Brain microvascular endothelial cell (primary cell): ENCODE measurements around the gene ZFAND3.

Source experiments
- DNase-seq: peaks from one replicate; pipeline ENCODE4 v3.0.0-alpha.2; 2020
- H3K27ac ChIP-seq: fragments of 250-450 bp; sonication (Bioruptor Pico); 2 replicates; pipeline ENCODE4 v1.5.1; 2020; ENCODE audit warnings: mild to moderate bottlenecking, moderate library complexity
- H3K27me3 ChIP-seq: fragments of 250-450 bp; sonication (Bioruptor Pico); replicated peaks from 2 replicates; pipeline ENCODE4 v1.5.1; 2020; ENCODE audit warnings: mild to moderate bottlenecking
- H3K36me3 ChIP-seq: fragments of 250-450 bp; sonication (Bioruptor Pico); replicated peaks from 2 replicates; pipeline ENCODE4 v1.5.1; 2020; ENCODE audit warnings: mild to moderate bottlenecking
- H3K4me3 ChIP-seq: 2 replicates; pipeline ENCODE4 v1.5.1; 2011; ENCODE audit warnings: low read depth, mild to moderate bottlenecking, control low read depth, low read length, moderate library complexity
- in situ Hi-C: cut with HindIII; loops from 2 replicates; pipeline ENCODE4 v1.10.0; 2017; ENCODE audit warnings: low sequenced_read_pairs, low pct_ligation_motif_present
- TF ChIP-seq, protein P1 (sequence below): IDR thresholded peaks from 2 replicates; pipeline ENCODE4 v1.5.1; 2011; ENCODE audit warnings: low read depth, mild to moderate bottlenecking, moderate library complexity, low read length, control low read depth, inconsistent platforms; ENCODE audit errors: missing control alignments

ZFAND3 gene

GRCh38 chr6:37858363-37858762 lies 38.8 kb downstream of the ZFAND3 start:
- in situ Hi-C loops: no loop called here
- H3K27ac ChIP-seq: no peak overlapping the region
- TF ChIP-seq, protein P1, sequence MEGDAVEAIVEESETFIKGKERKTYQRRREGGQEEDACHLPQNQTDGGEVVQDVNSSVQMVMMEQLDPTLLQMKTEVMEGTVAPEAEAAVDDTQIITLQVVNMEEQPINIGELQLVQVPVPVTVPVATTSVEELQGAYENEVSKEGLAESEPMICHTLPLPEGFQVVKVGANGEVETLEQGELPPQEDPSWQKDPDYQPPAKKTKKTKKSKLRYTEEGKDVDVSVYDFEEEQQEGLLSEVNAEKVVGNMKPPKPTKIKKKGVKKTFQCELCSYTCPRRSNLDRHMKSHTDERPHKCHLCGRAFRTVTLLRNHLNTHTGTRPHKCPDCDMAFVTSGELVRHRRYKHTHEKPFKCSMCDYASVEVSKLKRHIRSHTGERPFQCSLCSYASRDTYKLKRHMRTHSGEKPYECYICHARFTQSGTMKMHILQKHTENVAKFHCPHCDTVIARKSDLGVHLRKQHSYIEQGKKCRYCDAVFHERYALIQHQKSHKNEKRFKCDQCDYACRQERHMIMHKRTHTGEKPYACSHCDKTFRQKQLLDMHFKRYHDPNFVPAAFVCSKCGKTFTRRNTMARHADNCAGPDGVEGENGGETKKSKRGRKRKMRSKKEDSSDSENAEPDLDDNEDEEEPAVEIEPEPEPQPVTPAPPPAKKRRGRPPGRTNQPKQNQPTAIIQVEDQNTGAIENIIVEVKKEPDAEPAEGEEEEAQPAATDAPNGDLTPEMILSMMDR: no peak
- DNase-seq: no peak
- no peaks in the 10 kb centered on the region for H3K27me3 ChIP-seq
- no peaks in the 10 kb centered on the region for H3K36me3 ChIP-seq
- no peak overlapping the region for H3K4me3 ChIP-seq

DNA sequence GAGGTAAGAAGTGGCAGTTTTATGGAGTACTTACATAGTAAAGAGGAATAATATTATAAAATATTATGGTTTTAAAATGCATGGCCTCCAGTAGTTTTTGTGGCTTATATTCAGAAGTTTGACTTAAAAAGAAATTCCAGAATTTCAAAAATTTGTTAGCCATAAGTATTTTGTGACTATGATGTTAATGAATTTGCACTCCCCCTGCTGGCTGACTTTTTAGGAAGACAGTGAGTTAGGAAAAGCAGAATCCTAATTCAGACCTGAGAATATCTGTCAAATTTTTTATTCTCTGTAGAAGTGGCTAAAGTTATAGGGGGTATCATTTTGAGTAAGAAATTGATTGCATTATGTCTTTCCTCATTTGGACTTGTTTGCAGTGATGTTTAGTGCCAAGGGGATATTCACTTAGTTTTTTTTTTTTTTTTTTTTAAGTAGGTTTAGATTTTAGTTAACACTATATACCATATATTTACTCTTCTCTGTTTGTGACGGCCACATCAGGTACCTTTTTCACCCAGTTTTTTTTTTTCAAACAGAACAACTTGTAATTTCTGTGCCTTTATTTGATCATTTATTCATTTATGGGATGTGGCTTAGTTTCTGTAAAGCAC lies 40.8 kb downstream of the ZFAND3 start:
- H3K4me3 ChIP-seq: no peak overlapping the region
- TF ChIP-seq, protein P1: peak; percentile 61
- in situ Hi-C loops: no loop called here
- peak; percentile 47 for DNase-seq
- H3K27ac ChIP-seq: no peak overlapping the region
- H3K36me3 ChIP-seq: no peaks in the 10 kb centered on the region
- no peaks in the 10 kb centered on the region for H3K27me3 ChIP-seq

DNA sequence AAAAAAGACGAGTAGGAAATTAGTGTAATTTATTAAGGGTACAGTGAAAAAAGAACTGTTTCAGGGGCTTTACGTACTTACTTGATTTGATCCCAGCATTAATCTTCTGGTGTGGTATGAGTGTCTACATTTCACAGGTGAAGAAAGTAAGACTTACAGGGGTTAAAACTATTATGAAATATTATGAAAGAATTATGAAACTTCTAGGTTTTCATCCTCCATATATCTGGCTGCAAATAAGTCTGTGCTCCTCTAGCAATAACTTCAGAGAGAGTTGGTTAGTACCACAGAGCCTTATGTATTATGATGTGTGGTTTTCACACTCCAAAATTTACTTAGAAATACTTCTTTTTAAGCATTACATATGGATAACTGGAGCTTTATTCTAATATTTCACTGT lies 41.9 kb downstream of the ZFAND3 start:
- Histone ChIP-seq H3K27ac (no peak overlapping the region), H3K4me3 (no peak overlapping the region), H3K36me3 (no peaks in the 10 kb centered on the region), H3K27me3 (no peaks in the 10 kb centered on the region)
- no peak for DNase-seq
- TF ChIP-seq, protein P1: no peak
- in situ Hi-C loops: no loop called here

DNA sequence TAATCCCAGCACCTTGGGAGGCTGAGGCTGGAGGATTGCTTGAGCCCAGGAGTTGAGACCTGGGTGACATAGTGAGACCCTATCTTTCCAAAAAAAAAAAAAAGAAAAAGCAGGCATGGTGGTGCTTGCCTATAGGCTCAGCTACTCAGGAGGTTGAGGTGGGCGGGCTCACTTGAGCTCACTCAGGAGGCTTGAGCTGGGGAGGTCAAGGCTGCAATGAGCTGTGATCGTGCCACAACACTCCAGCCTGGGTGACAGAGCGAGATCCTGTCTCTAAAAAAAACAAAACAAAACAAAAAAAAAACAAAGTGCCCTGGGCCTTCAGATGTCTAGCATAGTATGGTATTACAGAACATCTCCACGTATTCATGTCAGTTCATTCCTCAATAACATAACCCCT lies 42.9 kb downstream of the ZFAND3 start:
- TF ChIP-seq, protein P1: no peak
- no peak overlapping the region for H3K4me3 ChIP-seq
- H3K27me3 ChIP-seq: no peaks in the 10 kb centered on the region
- no peak overlapping the region for H3K27ac ChIP-seq
- peak; percentile 47 for DNase-seq
- no peaks in the 10 kb centered on the region for H3K36me3 ChIP-seq
- in situ Hi-C loops: no loop called here

GRCh38 chr6:37862992-37863391 lies 43.5 kb downstream of the ZFAND3 start:
- H3K36me3 ChIP-seq: no peaks in the 10 kb centered on the region
- no peaks in the 10 kb centered on the region for H3K27me3 ChIP-seq
- H3K27ac ChIP-seq: no peak overlapping the region
- TF ChIP-seq, protein P1: no peak
- H3K4me3 ChIP-seq: no peak overlapping the region
- in situ Hi-C loops: no loop called here
- no peak for DNase-seq

DNA sequence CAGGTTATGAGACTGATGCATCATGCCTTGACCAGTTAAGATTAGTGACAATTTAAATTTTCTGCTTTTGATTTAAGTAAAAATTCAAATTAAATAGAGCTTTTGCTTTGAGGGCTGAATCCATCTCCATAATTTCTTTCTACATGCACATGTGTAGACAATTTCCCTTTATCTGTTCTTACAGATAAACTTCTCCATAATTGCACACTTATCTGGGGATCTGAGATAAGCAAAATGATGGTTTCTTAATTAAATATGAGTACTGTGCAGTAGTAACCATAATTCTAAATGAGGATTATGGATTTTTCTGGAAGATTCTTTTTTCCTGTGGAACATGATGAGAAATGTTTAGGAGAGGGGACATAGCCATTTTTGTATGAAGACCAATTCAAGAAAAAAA lies 44.7 kb downstream of the ZFAND3 start:
- TF ChIP-seq, protein P1: no peak
- Histone ChIP-seq H3K4me3 (no peak overlapping the region), H3K27me3 (no peaks in the 10 kb centered on the region), H3K36me3 (no peaks in the 10 kb centered on the region), H3K27ac (no peak overlapping the region)
- no peak for DNase-seq
- in situ Hi-C loops: no loop called here
